HG03108 (cell line): ENCODE results near the gene FGFR3.

Experiments
- ATAC-seq: cut with Tn5 transposase; IDR thresholded peaks from one replicate; pipeline ENCODE4 v1.9.1; 2021; ENCODE audit warnings: moderate library complexity; ENCODE audit not compliant: unreplicated experiment

FGFR3 gene

DNA sequence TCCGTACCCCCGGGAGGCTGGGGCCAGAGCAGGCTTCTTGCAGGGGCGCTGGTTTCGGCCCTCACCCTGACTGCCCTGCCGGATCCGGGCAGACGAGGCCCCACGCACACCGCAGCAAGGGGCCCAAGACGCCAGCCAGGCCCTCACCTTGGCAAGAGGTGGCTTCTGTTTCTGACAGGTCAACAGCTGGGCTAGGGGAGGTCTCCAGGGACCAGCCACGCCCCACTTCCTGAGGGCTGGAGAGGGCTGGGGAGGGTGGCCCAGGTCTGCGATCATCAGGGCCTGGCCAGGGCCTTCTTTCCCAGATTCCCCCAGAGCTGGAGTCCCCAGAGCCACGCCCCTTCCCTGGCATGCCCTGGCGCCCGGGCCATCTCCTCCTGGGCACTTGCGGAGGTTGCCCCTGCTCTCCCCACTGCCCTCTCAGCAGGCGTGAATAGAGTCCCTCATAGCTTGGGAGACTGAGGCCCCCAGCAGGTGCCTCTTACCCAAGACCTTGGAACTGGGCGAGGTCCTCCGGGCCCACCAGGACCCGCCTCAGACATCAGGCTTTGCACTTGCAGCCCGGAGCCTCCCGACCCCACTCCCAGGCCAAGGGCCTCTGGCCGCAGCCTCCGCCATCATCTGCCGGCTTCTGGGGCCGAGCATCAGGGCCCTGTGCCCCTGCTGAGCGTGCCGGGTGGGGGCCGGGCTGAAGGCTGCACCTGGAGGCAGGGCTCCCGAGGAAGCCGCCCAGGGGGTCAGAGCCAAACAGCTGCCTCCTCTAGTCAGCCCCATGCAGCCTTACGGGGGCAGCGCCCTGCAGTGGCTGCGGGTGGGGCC, 6.3 kb upstream of the FGFR3 start:
- no peak for ATAC-seq

- no peak for ATAC-seq
These were observed 5.5 kb upstream of the FGFR3 start for GRCh38 chr4:1787411-1788077.

DNA sequence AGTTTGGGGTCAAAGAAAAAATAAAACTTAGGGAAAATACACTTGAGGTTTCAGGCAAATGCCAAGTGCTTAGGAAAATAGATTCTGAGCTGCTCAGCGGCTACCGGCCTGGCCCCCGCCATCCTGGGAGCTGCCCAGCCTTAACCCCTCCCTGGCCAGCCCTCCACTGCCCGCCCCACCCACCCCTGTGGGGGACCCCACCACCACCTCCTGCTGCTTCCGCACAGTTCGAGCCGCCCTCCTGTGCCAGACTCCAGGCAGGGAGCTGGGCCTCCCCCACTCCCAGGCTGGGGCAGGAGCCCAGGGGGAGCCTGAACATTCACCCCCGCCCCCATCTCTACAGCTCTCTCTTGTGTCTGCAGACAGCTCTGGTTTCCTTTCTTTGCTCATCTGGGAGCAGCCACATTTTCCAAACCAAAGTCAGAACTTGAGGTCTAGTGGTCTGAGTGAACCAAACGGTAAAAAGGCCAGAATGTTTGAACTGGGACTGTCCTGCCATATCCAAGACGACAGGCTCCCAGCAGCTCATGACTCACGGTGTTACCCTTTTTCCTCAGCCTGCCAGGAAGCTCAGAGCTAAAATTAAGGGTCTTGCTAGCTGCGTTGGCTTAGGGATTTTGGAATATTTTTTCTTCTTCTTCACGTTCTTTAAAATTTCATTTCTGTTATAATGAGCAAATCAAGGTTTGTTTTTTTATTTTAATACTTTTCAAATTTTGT, 4.7 kb upstream of the FGFR3 start:
- no peak for ATAC-seq

- no peak for ATAC-seq
These were observed 3.5 kb upstream of the FGFR3 start for GRCh38 chr4:1789552-1789951.

DNA sequence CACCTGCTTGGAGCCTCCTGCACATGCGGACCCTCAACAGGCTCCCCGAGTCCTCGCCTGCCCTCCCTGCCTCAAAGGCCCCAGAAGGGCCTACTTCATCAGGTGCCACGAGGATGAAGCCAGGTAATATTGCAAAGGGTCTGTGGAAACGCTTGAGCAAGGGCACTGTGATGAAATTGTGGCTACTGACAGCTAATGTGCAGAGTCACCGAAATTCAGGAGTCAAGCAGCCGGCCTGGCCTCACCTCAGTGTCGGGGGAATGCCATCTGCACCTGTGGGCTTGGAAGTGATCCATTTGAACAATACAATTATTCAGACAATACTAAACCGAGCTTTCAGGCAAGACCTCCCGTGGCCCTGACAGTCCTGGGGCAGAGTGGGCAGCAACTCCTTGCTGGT, 3.1 kb upstream of the FGFR3 start:
- no peak for ATAC-seq

DNA sequence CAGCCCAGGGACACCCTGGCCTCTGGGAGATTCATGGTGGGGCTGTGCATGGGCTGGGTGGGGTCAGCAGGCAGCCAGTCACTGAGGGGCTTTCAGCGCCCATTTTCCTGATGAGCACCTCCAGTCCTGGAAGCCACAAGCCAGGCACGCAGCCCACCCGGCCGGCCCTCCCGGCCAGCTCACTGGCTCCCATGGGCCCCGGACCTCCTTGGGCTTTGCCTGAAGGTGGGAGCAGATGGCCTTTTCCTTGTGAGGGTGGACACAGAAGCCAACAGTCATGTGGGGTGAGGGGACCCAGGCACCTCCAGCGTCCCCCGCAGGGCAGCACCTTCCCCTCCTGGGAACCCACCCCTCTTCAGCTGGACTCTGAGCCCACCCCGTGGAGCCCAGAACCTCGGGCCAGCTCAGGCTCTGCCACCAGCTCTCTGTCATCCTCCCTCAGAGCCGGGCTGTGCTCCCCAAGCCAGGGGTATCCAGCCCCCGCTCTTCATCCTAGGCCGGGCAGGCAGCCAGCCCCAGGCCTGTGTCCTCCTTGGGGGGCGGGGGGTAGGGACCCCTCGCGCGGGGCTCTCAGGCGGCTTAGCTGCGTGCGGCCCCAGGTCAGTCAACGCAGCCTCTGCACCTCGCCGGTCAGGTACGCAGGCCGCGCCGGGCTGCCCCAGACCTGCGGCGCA, 798 bp upstream of the FGFR3 start:
- ATAC-seq: no peak

DNA sequence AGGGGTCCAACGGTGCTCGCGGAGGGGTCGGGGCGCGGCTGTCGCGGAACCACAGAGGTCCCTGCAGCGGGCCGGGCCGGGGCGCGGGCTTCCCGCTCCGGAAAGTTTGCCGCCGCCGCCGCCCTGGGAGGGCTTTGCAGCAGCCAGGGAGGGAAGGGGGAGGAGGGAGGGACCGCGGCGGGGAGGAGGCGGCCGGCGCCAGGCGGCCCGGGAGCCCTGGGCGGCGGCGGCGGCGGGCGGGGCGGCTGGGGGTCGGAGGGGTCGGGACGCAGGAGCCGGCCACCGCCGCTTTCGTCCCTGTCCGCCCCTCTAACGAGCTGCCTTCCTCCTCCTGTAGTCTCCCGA, 375 bp downstream of the FGFR3 start:
- ATAC-seq: no peak

DNA sequence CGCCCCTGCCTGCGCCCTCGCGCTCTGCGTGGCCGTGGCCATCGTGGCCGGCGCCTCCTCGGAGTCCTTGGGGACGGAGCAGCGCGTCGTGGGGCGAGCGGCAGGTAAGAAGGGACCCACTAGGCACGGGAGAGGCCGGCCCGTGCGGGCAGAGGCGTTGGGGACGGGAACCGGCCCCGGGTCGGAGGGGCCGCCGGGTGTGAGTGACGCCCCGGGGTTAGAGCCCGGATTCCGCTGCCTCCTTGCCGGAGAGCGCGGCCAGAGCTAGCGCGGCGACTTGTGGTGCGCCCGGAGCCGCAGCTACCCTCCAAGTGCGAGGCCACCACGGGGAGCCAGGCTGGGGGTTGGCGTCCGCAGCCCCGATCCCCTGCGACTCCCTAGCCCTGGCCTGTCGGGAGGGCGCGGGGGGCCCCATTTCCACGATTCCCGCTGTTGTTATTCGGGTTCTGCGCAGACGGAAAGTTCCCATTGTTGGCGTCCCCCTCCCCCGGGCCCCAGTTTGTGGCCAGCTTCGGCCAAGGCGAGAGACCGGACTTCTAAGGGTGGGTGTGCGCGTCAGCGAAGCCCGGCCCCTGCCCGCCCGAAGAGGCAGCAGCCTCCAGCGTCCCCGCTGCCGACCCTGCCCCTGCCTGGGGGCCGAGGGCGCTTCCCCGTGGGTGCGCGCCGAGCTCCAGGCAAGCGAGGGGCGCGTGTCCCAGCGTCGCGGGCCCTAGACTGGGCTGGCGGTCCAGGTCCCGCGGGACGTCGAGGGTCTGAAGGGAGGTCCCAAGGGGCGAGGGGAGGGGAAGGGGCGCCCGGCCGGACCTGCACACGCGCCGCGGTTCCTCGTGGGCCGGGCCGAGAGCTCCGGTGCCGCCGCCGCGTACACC, 1.1 kb downstream of the FGFR3 start:
- no peak for ATAC-seq

GRCh38 chr4:1794809-1795298, 1.8 kb downstream of the FGFR3 start:
- no peak for ATAC-seq

DNA sequence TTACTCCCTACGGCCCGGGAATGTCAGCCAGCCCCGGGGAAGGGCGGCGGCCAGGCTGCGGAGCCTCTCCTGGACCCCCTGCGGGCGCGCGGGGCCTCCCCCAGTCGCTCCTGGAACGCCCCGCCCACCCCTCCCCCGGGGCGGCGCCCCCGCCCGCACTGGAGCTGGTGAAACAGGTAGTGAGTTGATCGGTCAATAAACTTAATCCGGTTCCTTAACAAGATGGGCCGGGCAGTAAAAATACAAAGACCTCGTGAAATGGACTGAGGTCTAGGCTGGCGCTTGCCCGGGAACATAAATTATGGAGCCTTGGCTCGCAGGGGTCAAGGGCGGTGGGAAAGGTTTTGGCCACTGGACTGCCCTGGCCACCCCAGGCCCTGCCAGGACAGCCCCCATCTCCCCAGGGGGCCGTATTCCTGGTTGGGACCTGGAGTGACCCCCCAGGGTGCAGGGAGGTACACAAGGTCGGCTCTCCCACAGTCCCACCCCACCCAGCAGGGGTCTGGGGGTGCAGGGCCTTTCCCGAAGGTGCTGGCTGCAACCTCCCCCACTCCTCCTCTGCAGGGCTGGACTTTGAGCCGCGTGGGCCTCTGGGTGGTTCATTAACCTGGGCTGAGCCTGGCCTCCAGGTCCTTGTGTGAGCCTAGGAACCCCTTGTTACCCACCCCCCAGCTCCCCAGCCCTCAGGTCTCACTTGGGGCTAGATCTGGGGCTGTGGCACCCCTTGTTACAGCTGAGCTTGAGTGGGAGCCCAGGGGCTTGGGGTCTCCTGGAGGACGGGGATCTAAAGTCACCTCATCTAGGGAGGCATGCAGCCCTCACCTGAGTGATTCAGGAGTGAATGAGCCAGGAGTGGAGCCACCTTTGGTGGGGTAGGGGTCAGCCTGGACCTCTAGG, 2.5 kb downstream of the FGFR3 start:
- no peak for ATAC-seq

GRCh38 chr4:1796486-1797204, 3.6 kb downstream of the FGFR3 start:
- no peak for ATAC-seq

GRCh38 chr4:1797298-1797860, 4.3 kb downstream of the FGFR3 start:
- no peak for ATAC-seq

GRCh38 chr4:1797861-1798579, 4.9 kb downstream of the FGFR3 start:
- ATAC-seq: no peak

DNA sequence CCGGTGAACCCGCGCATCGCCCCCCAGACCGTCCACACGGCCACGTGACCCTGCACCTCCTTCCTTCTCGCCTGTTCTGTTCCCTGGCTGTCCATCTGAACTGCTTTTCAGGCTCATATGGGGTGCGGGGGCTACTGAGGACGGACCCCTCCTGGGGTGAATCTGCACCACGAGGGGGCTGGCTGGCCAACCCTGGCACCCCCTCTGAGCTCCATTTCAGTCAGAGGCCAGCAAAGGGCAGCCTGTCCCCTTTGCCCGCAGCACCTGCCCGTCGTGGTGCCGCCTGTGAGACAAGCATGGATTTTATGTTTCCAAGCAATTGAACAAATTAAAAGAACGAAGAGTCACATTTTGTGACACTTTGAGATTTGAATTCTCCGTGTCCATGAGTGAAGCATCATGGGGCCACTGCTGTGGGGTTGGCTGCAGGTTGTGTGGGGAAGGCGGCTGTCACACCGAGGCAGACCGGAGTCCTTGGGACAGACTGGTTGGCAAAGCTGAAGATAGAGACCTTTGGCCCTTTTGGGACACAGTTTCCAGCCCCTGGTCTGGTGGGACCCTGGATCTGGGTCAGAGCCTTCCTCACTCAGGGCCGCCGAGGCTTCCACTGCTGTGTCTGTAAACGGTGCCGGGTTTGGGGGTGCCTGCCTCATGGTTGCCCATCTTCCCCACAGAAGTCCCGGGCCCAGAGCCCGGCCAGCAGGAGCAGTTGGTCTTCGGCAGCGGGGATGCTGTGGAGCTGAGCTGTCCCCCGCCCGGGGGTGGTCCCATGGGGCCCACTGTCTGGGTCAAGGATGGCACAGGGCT, 5.7 kb downstream of the FGFR3 start:
- no peak for ATAC-seq

- no peak for ATAC-seq
These were observed 6.6 kb downstream of the FGFR3 start for GRCh38 chr4:1799387-1800375.

DNA sequence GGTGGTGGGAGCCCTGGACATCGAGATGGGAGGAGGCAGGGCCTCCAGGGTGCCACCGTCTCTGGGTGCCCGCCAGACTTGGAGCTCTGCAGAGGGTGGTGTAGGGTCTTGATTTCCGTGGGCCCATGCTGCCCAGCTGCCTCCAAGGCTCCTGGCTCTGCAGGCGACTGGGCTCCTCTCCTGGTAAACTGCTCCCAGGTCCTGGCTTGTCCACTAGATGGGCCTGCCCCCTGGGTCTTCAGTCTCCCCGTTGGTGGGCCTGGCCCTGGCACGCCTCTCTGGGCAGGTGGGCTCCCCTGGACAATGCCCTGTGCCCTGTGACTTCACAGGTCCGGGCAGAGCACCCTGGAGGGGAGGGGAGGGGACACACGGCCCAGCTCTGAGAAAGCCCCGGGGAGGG, 7.7 kb downstream of the FGFR3 start:
- ATAC-seq: no peak
